Measurements from ENCODE around the gene RAD23B.
A peak's percentile ranks its signal among the peaks of the same experiment; 100 is the strongest.

RAD23B gene

DNA sequence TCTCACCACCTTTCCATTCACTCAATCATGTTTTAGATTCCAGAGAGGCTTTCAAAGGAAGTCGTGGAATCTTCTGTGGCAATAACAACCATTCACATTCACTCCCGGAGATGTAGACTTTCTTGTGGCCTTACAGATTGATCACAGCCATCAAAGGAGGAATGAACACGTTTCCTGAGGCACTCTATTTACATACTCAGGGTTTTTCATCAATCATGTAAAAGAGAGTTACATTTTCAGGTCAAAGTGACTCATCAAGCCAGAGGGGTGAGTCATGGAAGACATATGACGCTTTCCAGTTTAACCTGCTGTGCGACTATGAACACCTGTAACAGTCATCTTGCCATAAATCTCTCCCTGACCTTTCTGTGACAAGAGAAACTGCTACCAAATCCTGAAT lies 39.3 kb upstream of the RAD23B start:
- no peak overlapping the region for H3K4me3 ChIP-seq (replicated peaks; ENCODE audit: low read depth, low read length)
- no peak for DNase-seq (ENCODE audit: extremely low read depth, low read depth)
- TF ChIP-seq, protein P1, sequence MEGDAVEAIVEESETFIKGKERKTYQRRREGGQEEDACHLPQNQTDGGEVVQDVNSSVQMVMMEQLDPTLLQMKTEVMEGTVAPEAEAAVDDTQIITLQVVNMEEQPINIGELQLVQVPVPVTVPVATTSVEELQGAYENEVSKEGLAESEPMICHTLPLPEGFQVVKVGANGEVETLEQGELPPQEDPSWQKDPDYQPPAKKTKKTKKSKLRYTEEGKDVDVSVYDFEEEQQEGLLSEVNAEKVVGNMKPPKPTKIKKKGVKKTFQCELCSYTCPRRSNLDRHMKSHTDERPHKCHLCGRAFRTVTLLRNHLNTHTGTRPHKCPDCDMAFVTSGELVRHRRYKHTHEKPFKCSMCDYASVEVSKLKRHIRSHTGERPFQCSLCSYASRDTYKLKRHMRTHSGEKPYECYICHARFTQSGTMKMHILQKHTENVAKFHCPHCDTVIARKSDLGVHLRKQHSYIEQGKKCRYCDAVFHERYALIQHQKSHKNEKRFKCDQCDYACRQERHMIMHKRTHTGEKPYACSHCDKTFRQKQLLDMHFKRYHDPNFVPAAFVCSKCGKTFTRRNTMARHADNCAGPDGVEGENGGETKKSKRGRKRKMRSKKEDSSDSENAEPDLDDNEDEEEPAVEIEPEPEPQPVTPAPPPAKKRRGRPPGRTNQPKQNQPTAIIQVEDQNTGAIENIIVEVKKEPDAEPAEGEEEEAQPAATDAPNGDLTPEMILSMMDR (IDR thresholded peaks at IDR 0.05; ENCODE audit: low read depth, low read length, missing control alignments) = no peak

DNA sequence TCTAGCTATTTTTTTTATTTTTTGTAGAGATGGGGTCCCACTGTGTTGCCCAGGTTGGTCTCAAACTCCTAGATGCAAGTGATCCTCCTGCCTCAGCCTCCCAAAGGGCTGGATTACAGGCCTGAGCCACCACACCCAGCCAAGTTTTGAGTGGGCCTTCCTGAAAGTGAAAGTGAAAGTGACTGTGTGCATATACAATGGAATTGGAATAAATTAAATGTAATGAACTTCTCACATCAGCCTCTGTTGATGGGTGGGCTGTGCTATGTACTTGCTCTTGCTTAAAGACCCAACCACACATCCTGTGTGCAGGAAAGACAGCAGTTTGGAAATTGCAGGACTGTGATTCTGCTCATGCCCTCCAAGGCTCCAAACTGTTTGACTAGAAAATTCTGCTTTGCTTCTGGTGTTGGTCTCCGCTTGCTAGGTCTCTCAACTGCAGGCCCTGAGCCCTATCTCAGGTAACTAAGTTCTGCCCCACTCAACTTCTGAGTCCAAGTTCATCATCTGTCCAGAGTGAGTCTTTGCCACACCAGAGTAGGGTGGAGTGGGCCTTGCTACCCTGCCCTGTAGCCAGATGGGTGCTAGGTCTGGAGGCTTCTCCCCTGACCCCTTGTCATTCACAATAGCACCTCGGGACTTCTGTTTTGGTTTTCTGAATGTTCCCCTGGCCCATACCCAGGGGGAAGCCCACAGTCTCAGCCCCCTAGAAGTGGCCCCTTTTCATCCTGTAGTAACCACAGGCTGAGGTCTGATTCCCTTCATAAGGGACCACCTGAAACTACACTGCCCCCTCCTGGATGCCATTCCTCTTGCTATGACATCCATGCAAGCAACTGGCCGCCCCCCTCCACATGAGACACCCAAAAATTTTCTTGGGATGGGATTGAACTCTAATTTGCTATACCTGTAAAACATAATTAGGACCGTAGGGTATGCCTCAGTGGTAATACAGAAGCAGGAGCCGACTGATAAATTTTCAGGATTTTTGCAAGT lies 36.5 kb upstream of the RAD23B start:
- no peak for DNase-seq (ENCODE audit: extremely low read depth, low read depth)
- TF ChIP-seq, protein P1 (IDR thresholded peaks at IDR 0.05; ENCODE audit: low read depth, low read length, missing control alignments) = peak; percentile 38

DNA sequence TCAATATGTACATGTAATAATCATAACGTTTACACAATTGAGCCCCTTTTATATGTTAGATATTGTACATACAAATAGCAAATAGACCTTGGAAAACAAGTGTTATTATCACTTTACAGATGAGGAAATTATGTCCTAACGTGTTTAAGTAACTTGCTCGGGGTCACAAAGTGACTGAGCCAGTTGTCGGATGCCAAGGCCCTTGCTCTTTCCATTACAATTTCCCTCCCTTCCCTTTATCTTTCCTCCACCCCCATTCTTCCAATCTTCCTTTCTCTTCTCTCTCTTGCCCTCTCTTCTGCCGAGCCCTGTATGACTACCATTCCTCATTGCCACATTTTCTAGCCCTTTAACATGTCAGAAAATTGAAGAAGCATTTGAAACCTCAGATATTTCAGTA lies 34.4 kb upstream of the RAD23B start:
- no peak overlapping the region for H3K4me3 ChIP-seq (replicated peaks; ENCODE audit: low read depth, low read length)
- TF ChIP-seq, protein P1 (IDR thresholded peaks at IDR 0.05; ENCODE audit: low read depth, low read length, missing control alignments) = no peak
- DNase-seq (ENCODE audit: extremely low read depth, low read depth) = no peak

More for the DNA sequence above, 36.5 kb upstream of the RAD23B start:
- H3K4me3 ChIP-seq (replicated peaks; ENCODE audit: low read depth, low read length) = no peak overlapping the region

DNA sequence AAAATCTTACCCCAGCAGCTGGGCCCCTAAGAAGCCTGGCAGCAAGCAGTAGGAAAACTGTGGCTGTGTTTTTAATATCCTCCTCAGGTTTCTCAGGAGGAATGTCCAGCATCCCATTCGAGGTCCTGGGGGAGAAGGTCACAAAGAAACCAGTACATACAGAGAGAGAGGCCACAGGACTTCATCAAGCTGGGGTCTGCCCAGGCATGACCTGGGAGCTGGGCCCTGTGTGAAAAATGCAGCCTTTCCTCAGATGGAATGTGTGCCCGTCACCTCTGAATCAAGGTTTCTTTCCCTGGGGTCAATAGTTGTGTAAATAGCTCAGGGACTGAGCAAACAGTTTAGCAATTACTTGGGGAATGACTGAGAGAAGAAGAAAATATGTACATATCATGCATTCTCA lies 33.9 kb upstream of the RAD23B start:
- TF ChIP-seq, protein P1 (IDR thresholded peaks at IDR 0.05; ENCODE audit: low read depth, low read length, missing control alignments) = no peak
- no peak for DNase-seq (ENCODE audit: extremely low read depth, low read depth)

DNA sequence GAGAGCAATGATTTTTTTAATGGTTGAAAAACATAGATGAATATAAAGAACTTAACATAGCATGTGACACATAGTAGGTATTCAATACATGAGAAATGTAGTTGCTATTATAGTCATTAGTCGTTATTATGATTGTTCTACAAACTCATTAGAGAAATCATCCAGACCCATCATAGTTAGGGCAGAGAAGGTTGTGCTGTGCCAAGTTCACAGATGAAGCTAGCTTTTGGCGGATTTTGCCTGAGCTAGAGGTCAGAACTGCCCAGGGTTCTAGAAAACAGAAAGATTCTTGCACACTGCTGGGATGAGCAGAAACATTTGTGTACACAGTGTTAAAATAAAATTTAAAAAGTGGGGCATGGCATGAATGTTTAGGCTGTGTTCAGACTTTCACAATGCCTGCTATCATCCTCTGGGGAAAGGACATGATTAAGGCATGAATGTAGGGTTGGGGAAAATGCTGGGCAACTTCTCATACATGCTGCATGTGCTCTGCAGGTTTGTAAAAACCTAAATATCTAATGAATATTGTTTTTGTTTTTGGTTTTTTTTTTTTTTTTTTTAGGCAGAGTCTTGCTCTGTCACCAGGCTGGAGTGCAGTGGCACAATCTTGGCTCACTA lies 33.3 kb upstream of the RAD23B start:
- DNase-seq (ENCODE audit: extremely low read depth, low read depth) = no peak
- TF ChIP-seq, protein P1 (IDR thresholded peaks at IDR 0.05; ENCODE audit: low read depth, low read length, missing control alignments) = no peak
- no peak overlapping the region for H3K4me3 ChIP-seq (replicated peaks; ENCODE audit: low read depth, low read length)

More for the DNA sequence above, 33.9 kb upstream of the RAD23B start:
- no peak overlapping the region for H3K4me3 ChIP-seq (replicated peaks; ENCODE audit: low read depth, low read length)

DNA sequence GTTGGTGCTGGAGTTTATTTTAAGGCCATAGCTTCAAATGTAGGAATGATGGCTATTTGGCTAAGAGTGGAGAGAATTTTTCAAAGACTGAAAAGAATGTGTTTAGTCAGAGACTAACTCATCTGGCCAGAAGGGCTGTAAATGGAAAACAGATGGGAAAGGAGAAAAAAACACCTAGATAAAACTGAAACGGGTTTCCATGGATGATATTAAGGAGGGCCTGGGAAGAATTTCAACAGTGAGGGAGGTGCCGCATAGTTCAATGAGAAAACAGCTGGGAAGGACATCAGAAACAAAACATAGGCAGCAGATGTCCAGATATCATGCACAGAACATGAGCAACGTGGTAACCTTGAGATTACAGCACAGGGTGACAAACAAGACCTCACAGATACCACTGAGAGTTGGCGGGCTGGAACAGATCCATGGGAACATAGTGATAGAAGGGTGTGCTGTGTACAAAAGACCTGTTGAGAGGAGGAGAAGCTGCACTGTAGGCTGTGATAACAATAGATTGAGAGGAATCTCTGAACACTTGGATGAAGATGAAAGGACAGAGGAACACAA lies 31.2 kb upstream of the RAD23B start:
- H3K4me3 ChIP-seq (replicated peaks; ENCODE audit: low read depth, low read length) = no peak overlapping the region
- peak; percentile 77 for DNase-seq (ENCODE audit: extremely low read depth, low read depth)
- TF ChIP-seq, protein P1 (IDR thresholded peaks at IDR 0.05; ENCODE audit: low read depth, low read length, missing control alignments) = no peak
